D721Med (cell line): ENCODE results near the gene ACP6.

Experiments used
- DNase-seq: peaks from one replicate; pipeline ENCODE4 v3.0.0; 2011; ENCODE audit warnings: low spot score; ENCODE audit not compliant: insufficient read length
- FAIRE-seq: peaks from 2 replicates; lab custom pipeline; 2011; peaks lifted over from hg19 to GRCh38; lab: Jason Lieb, UNC
- CTCF ChIP-seq: IDR thresholded peaks from 2 replicates; pipeline ENCODE4 v1.5.1; 2012; ENCODE audit warnings: mild to moderate bottlenecking, control low read depth; ENCODE audit not compliant: insufficient read depth; ENCODE audit errors: missing control alignments

ACP6 gene

DNA sequence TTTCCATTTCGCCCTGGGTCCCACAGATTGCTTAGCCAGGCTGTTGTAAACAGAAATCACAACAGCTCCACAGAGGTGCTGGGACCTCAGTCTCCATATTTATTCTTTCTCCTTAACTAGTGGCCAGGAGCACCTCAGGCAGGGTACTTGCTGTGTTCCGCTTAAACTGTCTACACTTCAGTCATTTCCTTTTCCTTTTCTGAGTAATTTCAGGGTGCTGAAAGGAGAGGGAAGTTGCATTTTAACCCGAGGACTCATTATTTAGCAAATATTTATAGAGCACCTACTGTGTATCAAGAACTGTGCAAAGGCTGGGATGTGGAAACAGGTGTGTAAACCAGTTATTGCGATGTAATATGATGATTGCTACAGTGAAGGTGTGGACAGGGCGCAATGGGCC, 41.9 kb downstream of the ACP6 start:
- no peak for FAIRE-seq
- no peak for TF ChIP-seq CTCF
- no peak for DNase-seq

DNA sequence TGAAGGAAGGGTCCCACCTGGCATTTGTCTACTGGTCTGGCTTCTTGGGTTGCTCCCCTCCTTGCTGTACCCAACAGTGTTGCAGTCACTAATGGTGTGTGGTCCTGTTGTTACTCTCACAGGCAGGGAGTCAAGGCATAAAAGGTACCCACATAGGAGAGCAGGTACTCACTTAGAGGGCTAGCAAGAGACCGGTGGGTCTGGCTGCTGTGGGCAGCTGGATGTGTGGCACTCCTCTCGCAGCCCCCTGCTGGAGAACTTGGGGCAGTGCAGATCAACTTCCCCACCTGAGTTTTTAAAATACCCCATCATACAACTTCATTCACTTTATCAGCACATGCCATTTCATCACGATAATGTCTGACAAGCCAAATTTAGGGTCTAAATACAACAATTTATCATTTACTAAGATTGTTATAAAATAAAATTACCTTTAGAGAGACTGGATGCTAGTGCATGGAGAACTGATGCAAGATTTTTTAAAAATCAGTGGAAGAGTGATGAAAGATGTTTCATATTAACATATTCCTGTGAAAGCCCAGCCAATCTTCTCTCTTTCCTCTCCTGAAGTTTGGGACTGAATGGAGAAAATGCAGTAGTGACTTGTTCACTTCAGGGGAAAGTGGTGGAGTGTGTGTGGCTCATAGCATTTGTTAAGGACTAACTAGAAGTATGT, 42.8 kb downstream of the ACP6 start:
- peak; percentile 89 for TF ChIP-seq CTCF
- peak; percentile 65 for DNase-seq
- peak; percentile 78 for FAIRE-seq

DNA sequence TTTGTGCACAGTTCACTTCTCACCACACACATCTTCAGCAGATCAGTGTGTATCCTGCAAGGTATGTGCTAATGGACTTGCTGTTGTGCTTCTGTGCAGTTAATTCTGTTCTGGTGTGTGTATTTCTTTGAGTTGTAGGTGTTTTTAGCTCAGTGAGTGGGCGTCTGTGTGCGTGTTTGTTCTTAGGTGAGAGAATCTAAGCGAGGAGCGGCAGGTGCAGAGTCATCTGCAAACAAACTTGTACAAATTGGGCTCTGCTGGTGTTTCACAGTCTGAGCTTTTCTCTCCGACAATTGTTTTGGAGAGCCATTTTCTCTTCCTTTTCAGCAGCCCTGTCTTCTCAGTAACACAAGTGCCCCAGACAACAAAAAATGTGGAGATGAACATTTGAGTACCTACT, 43.6 kb downstream of the ACP6 start:
- no peak for FAIRE-seq
- TF ChIP-seq CTCF, result no peak
- DNase-seq, result no peak

DNA sequence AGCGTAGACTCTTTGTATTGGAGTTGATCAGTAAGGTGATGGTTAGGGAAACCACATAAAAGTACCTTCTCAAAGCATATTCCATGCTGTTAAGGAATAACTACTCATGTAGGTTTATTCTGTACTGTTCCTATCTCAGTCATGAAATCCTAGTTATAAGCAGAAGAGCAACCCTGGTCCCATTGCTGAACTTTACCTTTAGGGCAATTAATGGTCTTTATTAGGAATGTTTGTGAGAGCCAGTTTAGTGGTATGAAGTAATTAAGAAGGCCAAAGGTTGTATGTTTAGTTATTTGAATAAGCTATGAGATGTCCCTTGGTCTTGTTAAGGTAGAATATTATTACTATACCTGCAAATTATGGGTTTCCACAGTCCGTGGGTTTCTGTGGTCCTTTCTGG, 44.0 kb downstream of the ACP6 start:
- no peak for DNase-seq

DNA sequence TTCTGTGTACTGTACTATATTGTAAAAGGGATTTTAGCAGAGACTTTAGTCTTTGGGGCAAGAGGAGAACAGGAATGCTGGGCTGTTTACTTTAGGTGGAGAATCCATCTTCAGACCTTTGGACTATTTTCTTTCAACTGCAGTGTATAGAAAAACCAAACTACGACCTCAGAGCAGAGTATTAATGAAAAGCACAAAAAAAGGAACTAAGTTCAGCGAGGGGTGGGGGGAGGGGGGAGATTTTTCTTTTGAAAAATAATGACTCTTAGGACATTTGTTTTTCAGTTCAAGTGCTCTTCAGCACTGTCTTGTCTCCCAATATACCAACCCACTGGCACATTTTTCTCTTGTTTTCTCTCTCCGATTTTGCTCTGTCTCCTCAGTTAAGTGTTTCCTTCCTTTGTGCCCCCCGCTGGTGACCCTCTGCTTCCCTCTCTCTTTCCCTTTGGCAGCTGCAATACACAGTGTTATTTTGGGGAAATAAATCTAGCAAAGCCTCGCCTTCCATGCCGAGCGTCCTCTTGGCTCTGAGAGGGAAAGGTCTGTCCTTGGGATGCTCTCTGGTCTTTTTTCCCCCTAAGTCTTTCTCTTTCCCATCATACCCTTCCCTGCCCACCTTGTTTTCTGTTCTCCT, 44.8 kb downstream of the ACP6 start:
- DNase-seq, result no peak
- TF ChIP-seq CTCF, result no peak
- FAIRE-seq, result no peak

More for the DNA sequence above, 44.0 kb downstream of the ACP6 start:
- TF ChIP-seq CTCF, result no peak
- peak; percentile 29 for FAIRE-seq

GRCh38 chr1:147624529-147624928, 45.8 kb downstream of the ACP6 start:
- DNase-seq, result no peak
- no peak for TF ChIP-seq CTCF
- no peak for FAIRE-seq

DNA sequence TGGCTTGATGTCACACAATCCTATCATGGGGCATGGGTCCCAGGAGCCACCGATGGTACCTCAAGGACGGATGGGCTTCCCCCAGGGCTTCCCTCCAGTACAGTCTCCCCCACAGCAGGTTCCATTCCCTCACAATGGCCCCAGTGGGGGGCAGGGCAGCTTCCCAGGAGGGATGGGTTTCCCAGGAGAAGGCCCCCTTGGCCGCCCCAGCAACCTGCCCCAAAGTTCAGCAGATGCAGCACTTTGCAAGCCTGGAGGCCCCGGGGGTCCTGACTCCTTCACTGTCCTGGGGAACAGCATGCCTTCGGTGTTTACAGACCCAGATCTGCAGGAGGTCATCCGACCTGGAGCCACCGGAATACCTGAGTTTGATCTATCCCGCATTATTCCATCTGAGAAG, 46.3 kb downstream of the ACP6 start:
- no peak for TF ChIP-seq CTCF
- DNase-seq (no peak), FAIRE-seq (no peak)
